IMR-90 (cell line): ENCODE data around the gene MPG. TPM values are rescaled to one million over a fixed set of nuclear protein-coding genes. Genes with fewer than 3 reads are reported as not detected.

ENCODE experiments used
- ATAC-seq: fragments of 200-7000 bp; cut with Tn5 transposase; 2 replicates; pipeline ENCODE4 v1.9.1; 2020; ENCODE audit warnings: low read depth, mild to moderate bottlenecking, moderate library complexity
- BruUV-seq: library from RNA; stranded (reverse); fragments of 400-500 nt; replicated peaks from 2 replicates; lab custom pipeline; 2021; lab: Mats Ljungman, UMichigan
- CTCF ChIA-PET: fragments of 300-600 bp; formaldehyde crosslinking; extraction: SDS; loops from one replicate; lab custom pipeline; 2021; ENCODE audit warnings: antibody characterized with exemption; lab: Yijun Ruan, JAX
- POLR2A ChIA-PET: fragments of 300-600 bp; sonication (Branson Sonifier 250); formaldehyde crosslinking; loops from one replicate; lab custom pipeline; 2022; ENCODE audit warnings: antibody characterized with exemption; ENCODE audit not compliant: unreplicated experiment; lab: Charles Lee
- DNase-seq: peaks from one replicate; pipeline ENCODE4 v3.0.0; 2013
- H2AFZ ChIP-seq: replicated peaks from 2 replicates; pipeline ENCODE3; 2013; ENCODE audit warnings: low read length, mild to moderate bottlenecking; ENCODE audit not compliant: poor library complexity
- H2AK5ac ChIP-seq: 2 replicates; pipeline ENCODE4 v1.6.1; 2013; ENCODE audit warnings: low read depth, low read length, inconsistent platforms
- H2AK9ac ChIP-seq: replicated peaks from 2 replicates; pipeline ENCODE3; 2013; ENCODE audit warnings: mild to moderate bottlenecking, low read depth, low read length, moderate library complexity; ENCODE audit not compliant: poor library complexity
- H2BK120ac ChIP-seq: 2 replicates; pipeline ENCODE4 v1.6.1; 2013; ENCODE audit warnings: low read depth, low read length, inconsistent platforms
- H2BK15ac ChIP-seq: 3 replicates; pipeline ENCODE4 v1.6.1; 2013; ENCODE audit warnings: low read depth, low read length, inconsistent platforms
- H2BK20ac ChIP-seq: 2 replicates; pipeline ENCODE4 v1.6.1; 2013; ENCODE audit warnings: low read depth, mild to moderate bottlenecking, inconsistent platforms, low read length, moderate library complexity
- H2BK5ac ChIP-seq: 2 replicates; pipeline ENCODE4 v1.6.1; 2013; ENCODE audit warnings: mild to moderate bottlenecking, low read depth, low read length, inconsistent platforms; ENCODE audit not compliant: poor library complexity, severe bottlenecking
- H3K14ac ChIP-seq: replicated peaks from 2 replicates; pipeline ENCODE4 v1.6.1; 2013; ENCODE audit warnings: low read depth, low read length, inconsistent platforms
- H3K18ac ChIP-seq: 2 replicates; pipeline ENCODE4 v1.6.1; 2013; ENCODE audit warnings: low read depth, low read length, control low read depth
- H3K23ac ChIP-seq: 2 replicates; pipeline ENCODE4 v1.6.1; 2013; ENCODE audit warnings: low read depth, low read length, inconsistent platforms
- H3K27ac ChIP-seq: 2 replicates; pipeline ENCODE4 v1.5.1; 2013; ENCODE audit warnings: mild to moderate bottlenecking, control low read depth, low read length; ENCODE audit not compliant: insufficient read depth
- H3K27me3 ChIP-seq: 2 replicates; pipeline ENCODE4 v1.6.1; 2013; ENCODE audit warnings: low read length; ENCODE audit not compliant: control insufficient read depth, insufficient read depth
- H3K36me3 ChIP-seq: 2 replicates; pipeline ENCODE4 v1.6.1; 2013; ENCODE audit warnings: low read length, mixed read lengths; ENCODE audit not compliant: control insufficient read depth, insufficient read depth
- H3K4ac ChIP-seq: 2 replicates; pipeline ENCODE4 v1.6.1; 2013; ENCODE audit warnings: low read depth, low read length, inconsistent platforms
- H3K4me1 ChIP-seq: 2 replicates; pipeline ENCODE4 v1.6.1; 2013; ENCODE audit warnings: low read length, mixed read lengths; ENCODE audit not compliant: control insufficient read depth, insufficient read depth
- H3K4me2 ChIP-seq: 2 replicates; pipeline ENCODE4 v1.6.1; 2013; ENCODE audit warnings: low read depth, mild to moderate bottlenecking, control low read depth, low read length, moderate library complexity
- H3K4me3 ChIP-seq: 2 replicates; pipeline ENCODE4 v1.5.1; 2013; ENCODE audit warnings: low read depth, mild to moderate bottlenecking, control low read depth, low read length, moderate library complexity; ENCODE audit not compliant: insufficient read depth
- H3K56ac ChIP-seq: 2 replicates; pipeline ENCODE4 v1.6.1; 2013; ENCODE audit warnings: low read length, inconsistent platforms; ENCODE audit not compliant: insufficient read depth; ENCODE audit errors: extremely low read depth
- H3K79me1 ChIP-seq, 2 experiments: 2 replicates each; pipeline ENCODE4 v1.6.1; 2013; ENCODE audit warnings: low read length in 2 of 2, inconsistent platforms in 1 of 2, low read depth in 1 of 2
- H3K9ac ChIP-seq: 2 replicates; pipeline ENCODE4 v1.6.1; 2013; ENCODE audit warnings: low read depth, low read length, control low read depth
- H3K9me1 ChIP-seq: 2 replicates; pipeline ENCODE4 v1.6.1; 2013; ENCODE audit warnings: low read length, inconsistent platforms; ENCODE audit not compliant: insufficient read depth
- H3K9me3 ChIP-seq: 2 replicates; pipeline ENCODE4 v1.6.1; 2013; ENCODE audit warnings: low read length; ENCODE audit not compliant: control insufficient read depth, insufficient read depth
- H4K20me1 ChIP-seq: 2 replicates; pipeline ENCODE4 v1.6.1; 2013; ENCODE audit warnings: low read length, inconsistent platforms; ENCODE audit not compliant: insufficient read depth
- H4K5ac ChIP-seq: 2 replicates; pipeline ENCODE4 v1.6.1; 2013; ENCODE audit warnings: mild to moderate bottlenecking, low read depth, low read length, control low read depth
- H4K8ac ChIP-seq, 2 experiments: 2 replicates each; pipeline ENCODE4 v1.6.1; 2013; ENCODE audit warnings: low read depth in 2 of 2, low read length in 2 of 2, control low read depth in 1 of 2, inconsistent platforms in 1 of 2
- H4K91ac ChIP-seq: 2 replicates; pipeline ENCODE4 v1.6.1; 2013; ENCODE audit warnings: low read depth, low read length, inconsistent platforms; ENCODE audit not compliant: insufficient read depth
- CEBPB ChIP-seq: IDR thresholded peaks from 2 replicates; pipeline ENCODE4 v1.6.1; 2012; ENCODE audit warnings: low read depth, low read length, improper control_type of control experiment
- CHD1 ChIP-seq: IDR thresholded peaks from 2 replicates; pipeline ENCODE4 v1.6.1; 2012; ENCODE audit warnings: low read depth, low read length, improper control_type of control experiment
- CTCF ChIP-seq: conservative IDR thresholded peaks from 2 replicates; pipeline ENCODE4 v1.5.1; 2012; ENCODE audit warnings: mild to moderate bottlenecking, low read depth, low read length, improper control_type of control experiment
- NFE2L2 ChIP-seq: fragments of 150-350 bp; IDR thresholded peaks from 2 replicates; pipeline ENCODE4 v1.6.1; 2016; ENCODE audit warnings: low read depth, mild to moderate bottlenecking, low read length
- SMC3 ChIP-seq: fragments of 150-350 bp; IDR thresholded peaks from 2 replicates; pipeline ENCODE4 v1.6.1; 2016; ENCODE audit warnings: low read depth, mild to moderate bottlenecking, antibody characterized with exemption, low read length, moderate library complexity
- WGBS, 2 experiments: methylation state at CpG; one replicate each; pipeline versions ENCODE4 v1.1.5 to v1.1.7; 2013; ENCODE audit warnings: missing lambda C conversion rate in 2 of 2; ENCODE audit not compliant: insufficient read length in 1 of 2; ENCODE audit errors: extremely low coverage in 2 of 2; 5-methylcytosine and 5-hydroxymethylcytosine counted together
- dilution Hi-C: fragments of 300-500 bp; cut with HindIII; formaldehyde crosslinking; loops from one replicate; pipeline ENCODE4 v1.14.3; 2018; ENCODE audit warnings: low sequenced_read_pairs; ENCODE audit not compliant: unreplicated experiment
- in situ Hi-C: fragments of 300-500 bp; cut with MboI; formaldehyde crosslinking; loops from 3 replicates; pipeline ENCODE4 v1.14.3; 2019; ENCODE audit warnings: low sequenced_read_pairs, inconsistent platforms, mixed read lengths
- intact Hi-C: fragments of 100-400 bp; cut with micrococcal nuclease; formaldehyde crosslinking; loops from 2 replicates; pipeline ENCODE4 v1.10.0; 2022
- polyA plus RNA-seq, 3 experiments: library from polyadenylated mRNA; depleted of rRNA; stranded (reverse); fragments of >200 nt; gene quantifications; 2 replicates each; pipeline ENCODE4 v1.2.3, GENCODE V29; 2012; ENCODE audit warnings: low replicate concordance in 1 of 3
- total RNA-seq: library from RNA; depleted of rRNA; stranded (reverse); fragments of >200 nt; gene quantifications from 2 replicates; pipeline ENCODE4 v1.2.3, GENCODE V29; 2012

Gene MPG
- total and polyA plus RNA-seq, 2 of the 4 experiments (the other 2 are of a cell fraction), result 66.7 to 135 TPM

- no peak for TF ChIP-seq CTCF
Measured at GRCh38 chr16:89391-90302, 11.6 kb downstream of the MPG start (continued).

DNA sequence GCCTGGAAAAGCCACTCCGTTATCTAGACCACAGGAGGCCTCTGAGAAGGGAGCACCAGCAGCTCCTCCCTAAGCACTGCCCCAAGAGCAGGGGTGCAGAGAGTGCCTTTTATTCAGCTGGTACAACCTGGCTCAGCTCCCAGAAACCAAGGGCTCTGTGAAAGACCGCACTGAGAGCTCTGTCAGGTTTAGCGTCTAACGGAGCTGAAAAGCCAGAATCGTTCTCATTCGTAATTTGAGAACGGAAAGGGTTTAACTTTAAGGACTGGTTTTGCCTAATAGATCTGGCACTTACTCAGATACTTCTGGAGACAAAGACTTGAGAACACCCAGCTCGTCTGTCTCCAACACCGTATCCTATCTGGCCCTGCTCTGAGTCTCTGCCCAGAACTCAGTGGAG, 13.5 kb downstream of the MPG start:
- Histone ChIP-seq H4K8ac (no peak overlapping the region), H2BK5ac (no peak overlapping the region), H3K23ac (no peak overlapping the region), H2AK9ac (no peak overlapping the region), H3K9me3 (no peaks in the 10 kb centered on the region), H3K27me3 (no peaks in the 10 kb centered on the region), H3K27ac (no peak overlapping the region), H3K4me1 (no peaks in the 10 kb centered on the region; the same call in 1 of the 2 replicates), H4K91ac (no peak overlapping the region), H3K4me2 (no peak overlapping the region), H3K4ac (no peak overlapping the region), H2BK120ac (no peak overlapping the region), H3K9ac (no peak overlapping the region), H4K5ac (no peak overlapping the region), H2AFZ (no peak overlapping the region), H3K36me3 (peaks cover 59% of the 10 kb centered on the region), H4K20me1 (peaks cover 17% of the 10 kb centered on the region), H3K18ac (no peak overlapping the region), H2BK20ac (no peak overlapping the region), H2BK15ac (no peak overlapping the region), H3K79me1 (peaks cover 5 to 58% of the 10 kb centered on the region in 2 experiments; a peak in 3 of 4 replicates), H3K9me1 (0 out of 2 replicates have a peak, but pooled peaks cover 3% of the 10 kb centered on the region), H3K4me3 (no peak overlapping the region), H3K14ac (no peak overlapping the region), H3K56ac (no peak overlapping the region), H2AK5ac (no peak overlapping the region)
- whole genome bisulfite sequencing, 2 experiments, result no CpG with 5 or more reads among the region's 9 CpGs
- ChIA-PET CTCF (interaction anchor here (1.1 kb wide), 1 partner anchor 26 kb away, joined by 5 read pairs; no protein-coding TSS in a partner anchor), POLR2A (interaction anchor here (1.1 kb wide), 1 partner anchor 9 kb away, joined by 4 read pairs; no protein-coding TSS in a partner anchor)
- no TSS peak for BruUV-seq
- DNase-seq (no peak), ATAC-seq (peak; percentile 5)
- in situ Hi-C loops (no loop called here), intact Hi-C loops (no loop called here), dilution Hi-C loops (no loop called here)
- TF ChIP-seq NFE2L2 (no peak), CHD1 (no peak), CEBPB (no peak), SMC3 (no peak)
